Measurements from ENCODE around the gene CAMK1.

The CAMK1 gene

GRCh38 chr3:9715136-9715535 lies 54.6 kb downstream of the CAMK1 start:
- H3K4me3 ChIP-seq (ENCODE audit: low read depth, low read length) = no peak overlapping the region
- DNase-seq (ENCODE audit: low read depth) = no peak
- TF ChIP-seq CTCF (IDR thresholded peaks at IDR 0.05; ENCODE audit: insufficient read depth, low read depth, low read length, missing control alignments) = no peak

GRCh38 chr3:9713142-9713541 lies 56.6 kb downstream of the CAMK1 start:
- DNase-seq (ENCODE audit: low read depth) = no peak
- H3K4me3 ChIP-seq (ENCODE audit: low read depth, low read length) = no peak overlapping the region
- no peak for TF ChIP-seq CTCF (IDR thresholded peaks at IDR 0.05; ENCODE audit: insufficient read depth, low read depth, low read length, missing control alignments)

GRCh38 chr3:9712415-9712814 lies 57.3 kb downstream of the CAMK1 start:
- no peak for TF ChIP-seq CTCF (IDR thresholded peaks at IDR 0.05; ENCODE audit: insufficient read depth, low read depth, low read length, missing control alignments)
- no peak for DNase-seq (ENCODE audit: low read depth)
- no peak overlapping the region for H3K4me3 ChIP-seq (ENCODE audit: low read depth, low read length)

- DNase-seq (ENCODE audit: low read depth) = no peak
- no peak overlapping the region for H3K4me3 ChIP-seq (ENCODE audit: low read depth, low read length)
- TF ChIP-seq CTCF (IDR thresholded peaks at IDR 0.05; ENCODE audit: insufficient read depth, low read depth, low read length, missing control alignments) = no peak
These were observed 59.5 kb downstream of the CAMK1 start for GRCh38 chr3:9710174-9710739.
